Smooth muscle cell (in vitro differentiated cells): ENCODE data around the gene RUNX2. TPM values are rescaled to one million over a fixed set of nuclear protein-coding genes. Genes with fewer than 3 reads are reported as not detected.

Experiments
- DNase-seq: peaks from one replicate; lab custom pipeline; 2025; ENCODE audit not compliant: unreplicated experiment; lab: John Stamatoyannopoulos, UW
- H2AFZ ChIP-seq: fragments of 200-600 bp; sonication (generic); 2 replicates; pipeline ENCODE4 v1.6.0; 2016; ENCODE audit warnings: antibody characterized with exemption, low read depth, mild to moderate bottlenecking
- H3F3A ChIP-seq: fragments of 200-600 bp; sonication (generic); 2 replicates; pipeline ENCODE4 v1.6.0; 2017; ENCODE audit warnings: antibody characterized with exemption, low read depth
- H3K27ac ChIP-seq: fragments of 200-600 bp; sonication (generic); 2 replicates; pipeline ENCODE4 v1.5.1; 2016; ENCODE audit warnings: low read depth, mild to moderate bottlenecking
- H3K27me3 ChIP-seq: fragments of 200-600 bp; sonication (generic); 2 replicates; pipeline ENCODE4 v1.6.1; 2016; ENCODE audit warnings: low read depth, mild to moderate bottlenecking
- H3K36me3 ChIP-seq: fragments of 200-600 bp; sonication (generic); 2 replicates; pipeline ENCODE4 v1.5.1; 2016; ENCODE audit warnings: low read depth
- H3K4me1 ChIP-seq: fragments of 200-600 bp; sonication (generic); 2 replicates; pipeline ENCODE4 v1.5.1; 2016; ENCODE audit warnings: low read depth
- H3K4me2 ChIP-seq: fragments of 200-600 bp; sonication (generic); 2 replicates; pipeline ENCODE4 v1.6.0; 2016; ENCODE audit warnings: mild to moderate bottlenecking
- H3K4me3 ChIP-seq: fragments of 200-600 bp; sonication (generic); 2 replicates; pipeline ENCODE4 v1.5.1; 2016; ENCODE audit warnings: mild to moderate bottlenecking
- H3K79me2 ChIP-seq: fragments of 200-600 bp; sonication (generic); 2 replicates; pipeline ENCODE4 v1.6.0; 2016; ENCODE audit warnings: low read depth, mild to moderate bottlenecking
- H3K9ac ChIP-seq: fragments of 200-600 bp; sonication (generic); 2 replicates; pipeline ENCODE4 v1.6.0; 2016; ENCODE audit warnings: low read depth
- H3K9me3 ChIP-seq: fragments of 200-600 bp; sonication (generic); replicated peaks from 2 replicates; pipeline ENCODE4 v1.5.1; 2016; ENCODE audit warnings: low read depth
- H4K20me1 ChIP-seq: fragments of 200-600 bp; sonication (generic); 2 replicates; pipeline ENCODE4 v1.6.0; 2016; ENCODE audit warnings: low read depth
- WGBS: methylation state at CpG from one replicate; pipeline ENCODE4 v1.1.7; 2016; ENCODE audit warnings: low lambda C conversion rate; 5-methylcytosine and 5-hydroxymethylcytosine counted together
- polyA plus RNA-seq: library from polyadenylated mRNA; unstranded; fragments of >200 nt; fragmentation: Nextera tagmentation; extraction: Ambion mirVana; gene quantifications from 2 replicates; pipeline ENCODE4 v1.2.1, GENCODE V29; 2016
- total RNA-seq: library from RNA; depleted of rRNA; stranded (reverse); fragments of >200 nt; gene quantifications from 2 replicates; pipeline ENCODE4 v1.2.3, GENCODE V29; 2014
- TF ChIP-seq, protein P1 (sequence below): fragments of 200-600 bp; sonication (generic); IDR thresholded peaks from 2 replicates; pipeline ENCODE4 v1.5.1; 2017; ENCODE audit warnings: borderline replicate concordance, mild to moderate bottlenecking, antibody characterized with exemption; ENCODE audit not compliant: insufficient read depth, poor library complexity, severe bottlenecking

RUNX2 gene
- total and polyA plus RNA-seq, 2 experiments from 2014 or later, result 12.5 to 16.4 TPM

DNA sequence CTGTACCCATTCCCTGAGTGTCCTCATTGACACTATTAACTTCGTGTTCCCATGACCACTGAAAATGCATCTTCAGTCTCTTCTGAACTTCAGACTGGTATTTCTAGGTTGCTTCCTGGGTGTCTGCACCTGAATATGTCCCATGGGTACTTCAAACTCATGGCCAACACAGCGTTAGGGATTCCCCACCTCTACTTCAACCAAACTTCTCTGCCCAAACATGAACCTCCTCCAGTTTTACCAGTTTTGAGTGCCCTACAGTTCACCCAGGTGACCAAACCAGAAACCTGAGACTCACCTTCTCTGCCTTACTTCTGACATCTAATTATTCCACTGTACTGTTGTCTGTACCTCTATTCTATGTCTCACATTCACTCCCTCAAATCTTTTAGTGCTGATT, 149.1 kb downstream of the RUNX2 start:
- DNase-seq, result no peak
- Histone ChIP-seq H3K27me3 (no peaks in the 10 kb centered on the region), H3F3A (peaks cover 26% of the 10 kb centered on the region), H2AFZ (no peak overlapping the region), H3K79me2 (peaks cover 18% of the 10 kb centered on the region), H3K4me1 (peaks cover 21% of the 10 kb centered on the region), H3K4me3 (no peak overlapping the region), H4K20me1 (no peaks in the 10 kb centered on the region), H3K9me3 (no peaks in the 10 kb centered on the region), H3K36me3 (no peaks in the 10 kb centered on the region), H3K4me2 (no peak overlapping the region), H3K9ac (no peak overlapping the region), H3K27ac (no peak overlapping the region)
- TF ChIP-seq, protein P1, sequence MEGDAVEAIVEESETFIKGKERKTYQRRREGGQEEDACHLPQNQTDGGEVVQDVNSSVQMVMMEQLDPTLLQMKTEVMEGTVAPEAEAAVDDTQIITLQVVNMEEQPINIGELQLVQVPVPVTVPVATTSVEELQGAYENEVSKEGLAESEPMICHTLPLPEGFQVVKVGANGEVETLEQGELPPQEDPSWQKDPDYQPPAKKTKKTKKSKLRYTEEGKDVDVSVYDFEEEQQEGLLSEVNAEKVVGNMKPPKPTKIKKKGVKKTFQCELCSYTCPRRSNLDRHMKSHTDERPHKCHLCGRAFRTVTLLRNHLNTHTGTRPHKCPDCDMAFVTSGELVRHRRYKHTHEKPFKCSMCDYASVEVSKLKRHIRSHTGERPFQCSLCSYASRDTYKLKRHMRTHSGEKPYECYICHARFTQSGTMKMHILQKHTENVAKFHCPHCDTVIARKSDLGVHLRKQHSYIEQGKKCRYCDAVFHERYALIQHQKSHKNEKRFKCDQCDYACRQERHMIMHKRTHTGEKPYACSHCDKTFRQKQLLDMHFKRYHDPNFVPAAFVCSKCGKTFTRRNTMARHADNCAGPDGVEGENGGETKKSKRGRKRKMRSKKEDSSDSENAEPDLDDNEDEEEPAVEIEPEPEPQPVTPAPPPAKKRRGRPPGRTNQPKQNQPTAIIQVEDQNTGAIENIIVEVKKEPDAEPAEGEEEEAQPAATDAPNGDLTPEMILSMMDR, result no peak
- WGBS, result 88% methylated on average over 2 of the region's 2 CpGs

GRCh38 chr6:45477790-45478189, 149.7 kb downstream of the RUNX2 start:
- Histone ChIP-seq H3K27me3 (no peaks in the 10 kb centered on the region), H3K36me3 (no peaks in the 10 kb centered on the region), H3K9me3 (no peaks in the 10 kb centered on the region), H3F3A (peaks cover 21% of the 10 kb centered on the region), H4K20me1 (no peaks in the 10 kb centered on the region), H3K4me3 (no peak overlapping the region), H3K4me2 (no peak overlapping the region), H2AFZ (no peak overlapping the region), H3K79me2 (peaks cover 18% of the 10 kb centered on the region), H3K4me1 (peaks cover 20% of the 10 kb centered on the region), H3K9ac (no peak overlapping the region), H3K27ac (peak overlapping the region; percentile 18)
- 82% methylated on average over 3 of the region's 3 CpGs for WGBS
- no peak for DNase-seq
- TF ChIP-seq, protein P1, result no peak

DNA sequence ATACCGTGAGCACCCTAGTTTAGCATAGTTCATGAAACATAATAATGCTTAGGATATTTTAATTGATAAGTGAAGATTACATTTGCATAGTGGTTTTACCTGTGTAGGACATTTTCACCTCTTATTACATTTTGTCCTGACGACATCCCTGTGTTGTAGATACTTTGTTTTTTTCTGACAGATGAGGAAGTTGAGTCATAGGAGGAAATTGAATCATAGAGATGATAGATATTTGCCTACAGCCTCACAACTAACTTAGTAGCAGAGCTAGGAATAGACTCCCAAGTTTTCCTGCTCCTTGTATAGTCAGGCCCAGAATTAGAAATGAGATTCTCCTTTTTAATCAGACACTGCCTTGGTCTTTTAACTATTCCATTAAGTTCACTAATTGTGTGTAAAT, 150.1 kb downstream of the RUNX2 start:
- Histone ChIP-seq H3K9ac (no peak overlapping the region), H3F3A (peaks cover 17% of the 10 kb centered on the region), H3K27me3 (no peaks in the 10 kb centered on the region), H3K79me2 (peaks cover 18% of the 10 kb centered on the region), H3K4me1 (peaks cover 21% of the 10 kb centered on the region), H3K4me2 (no peak overlapping the region), H3K27ac (peak overlapping the region; percentile 18), H4K20me1 (no peaks in the 10 kb centered on the region), H2AFZ (no peak overlapping the region), H3K36me3 (no peaks in the 10 kb centered on the region), H3K4me3 (no peak overlapping the region), H3K9me3 (no peaks in the 10 kb centered on the region)
- no peak for DNase-seq
- TF ChIP-seq, protein P1, result no peak
- WGBS, result 65% methylated on average over 2 of the region's 2 CpGs

DNA sequence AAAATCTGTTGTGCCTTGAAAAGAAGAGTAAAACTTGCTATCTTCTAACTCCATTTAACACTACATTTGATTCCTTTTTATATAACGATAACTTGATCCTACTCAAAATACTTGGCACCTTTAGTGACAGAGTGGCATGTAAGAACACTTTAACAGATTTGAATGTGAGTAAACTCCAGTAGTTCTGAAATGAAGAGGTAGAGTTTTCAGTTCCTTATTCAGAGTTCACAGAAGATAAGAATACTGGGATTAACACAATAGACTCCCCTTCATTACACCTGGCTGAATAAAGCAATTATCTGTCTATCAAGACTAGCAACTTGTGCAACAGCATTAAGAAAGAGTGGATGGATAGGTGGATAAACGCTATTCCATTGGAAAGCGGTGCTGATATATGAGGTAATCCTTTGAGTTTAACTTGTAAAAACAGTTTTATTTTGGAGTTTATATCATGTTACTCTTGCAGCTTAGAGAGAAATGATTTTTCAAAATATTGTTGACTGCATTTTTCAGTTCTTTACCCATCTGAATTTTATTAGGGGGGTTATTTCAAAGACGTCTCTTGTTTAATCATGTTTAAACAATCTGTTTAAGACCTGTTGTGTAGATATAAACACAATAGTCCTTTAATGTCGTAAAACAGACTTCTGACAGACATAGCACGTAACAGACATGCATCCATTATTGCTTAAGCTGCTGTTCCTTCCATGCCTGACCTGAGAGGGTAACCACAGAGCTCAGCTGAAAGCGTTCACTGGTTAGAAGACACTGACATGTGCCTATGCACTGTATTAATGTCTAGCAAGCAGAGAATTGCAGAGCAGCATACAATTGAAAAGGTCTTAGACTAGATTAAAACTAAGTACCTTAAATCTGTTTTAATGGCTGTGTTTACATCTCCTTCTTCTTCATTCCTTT, 152.0 kb downstream of the RUNX2 start:
- Histone ChIP-seq H4K20me1 (no peaks in the 10 kb centered on the region), H3K9me3 (no peaks in the 10 kb centered on the region), H2AFZ (no peak overlapping the region), H3K4me3 (no peak overlapping the region), H3K4me1 (peaks cover 24% of the 10 kb centered on the region), H3K27ac (peak overlapping the region; percentile 95), H3K4me2 (peak overlapping the region; percentile 58), H3K27me3 (no peaks in the 10 kb centered on the region), H3K9ac (no peak overlapping the region), H3K36me3 (no peaks in the 10 kb centered on the region), H3K79me2 (peaks cover 16% of the 10 kb centered on the region), H3F3A (peaks cover 18% of the 10 kb centered on the region)
- no peak for DNase-seq
- 43% methylated on average over 7 of the region's 7 CpGs for WGBS
- TF ChIP-seq, protein P1, result no peak
